Natural killer cell (primary cell): Measurements from ENCODE around the gene CAMTA1. TPM values are rescaled to one million over a fixed set of nuclear protein-coding genes. Genes with fewer than 3 reads are reported as not detected.

Experiments used
- ATAC-seq, 3 donors: fragments of 150-1000 bp in 2 of 3; fragments of 200-7000 bp in 1 of 3; cut with Tn5 transposase; 1 replicate in 1 of 3; 2 replicates in 2 of 3; pipeline ENCODE4 v1.10.0; 2021; ENCODE audit warnings: mild to moderate bottlenecking in 2 of 3, moderate library complexity in 2 of 3
- DNase-seq, 2 donors: peaks; one replicate each; pipeline versions ENCODE4 v3.0.0 to v3.0.0-alpha.2; 2013 to 2021; ENCODE audit warnings: mixed read lengths in 1 of 2
- H3K27ac ChIP-seq: one replicate; pipeline ENCODE4 v1.5.1; 2013; ENCODE audit warnings: mild to moderate bottlenecking, low read length
- H3K27me3 ChIP-seq: one replicate; pipeline ENCODE4 v1.6.1; 2013; ENCODE audit warnings: low read length; ENCODE audit not compliant: control insufficient read depth, insufficient read depth
- H3K36me3 ChIP-seq: one replicate; pipeline ENCODE4 v1.6.1; 2013; ENCODE audit warnings: low read length; ENCODE audit not compliant: control insufficient read depth, insufficient read depth
- H3K4me1 ChIP-seq: one replicate; pipeline ENCODE4 v1.6.1; 2013; ENCODE audit warnings: low read length; ENCODE audit not compliant: control insufficient read depth, insufficient read depth
- H3K4me3 ChIP-seq: one replicate; pipeline ENCODE4 v1.5.1; 2013; ENCODE audit warnings: low read length
- H3K9me3 ChIP-seq: one replicate; pipeline ENCODE4 v1.6.1; 2013; ENCODE audit warnings: low read length; ENCODE audit not compliant: control insufficient read depth, insufficient read depth
- H3K27ac Mint-ChIP-seq, 2 donors: one replicate each; pipeline ENCODE4 v1.8.0; 2022; ENCODE audit warnings: mild to moderate bottlenecking in 2 of 2, mixed read lengths in 2 of 2, moderate library complexity in 1 of 2
- H3K27me3 Mint-ChIP-seq, 2 donors: one replicate each; pipeline ENCODE4 v1.8.0; 2022; ENCODE audit warnings: low read depth in 2 of 2, mixed read lengths in 2 of 2
- H3K36me3 Mint-ChIP-seq: one replicate; pipeline ENCODE4 v1.8.0; 2022; ENCODE audit warnings: mixed read lengths
- H3K4me1 Mint-ChIP-seq, 2 donors: one replicate each; pipeline ENCODE4 v1.8.0; 2022; ENCODE audit warnings: mixed read lengths in 2 of 2
- H3K4me3 Mint-ChIP-seq: one replicate; pipeline ENCODE4 v1.8.0; 2022; ENCODE audit warnings: mild to moderate bottlenecking, moderate library complexity, mixed read lengths
- H3K9me3 Mint-ChIP-seq, 2 donors: one replicate each; pipeline ENCODE4 v1.8.0; 2022; ENCODE audit warnings: mixed read lengths in 2 of 2
- WGBS: methylation state at CpG from one replicate; pipeline ENCODE4 v1.1.7; 2013; ENCODE audit warnings: missing lambda C conversion rate; ENCODE audit not compliant: insufficient coverage; 5-methylcytosine and 5-hydroxymethylcytosine counted together
- intact Hi-C: fragments of 100-400 bp; cut with micrococcal nuclease; formaldehyde crosslinking; loops from one replicate; pipeline ENCODE4 v1.14.2; 2022
- total RNA-seq, 4 donors: library from RNA; stranded (reverse); fragments of 120-200 nt in 1 of 4; gene quantifications; one replicate each; pipeline versions ENCODE4 v1.2.3 to v1.2.4, GENCODE V29; 2013 to 2022
- TF ChIP-seq, protein P1 (sequence below): fragments of 200-600 bp; IDR thresholded peaks from one replicate; pipeline ENCODE4 v1.8.0; 2022; ENCODE audit warnings: antibody characterized with exemption

CAMTA1 gene
- total RNA-seq, 3 donors from 2014 or later (not counting 1 experiment from before 2014, with no cell fraction given) = 40.6 to 53.3 (median 44.9) TPM

DNA sequence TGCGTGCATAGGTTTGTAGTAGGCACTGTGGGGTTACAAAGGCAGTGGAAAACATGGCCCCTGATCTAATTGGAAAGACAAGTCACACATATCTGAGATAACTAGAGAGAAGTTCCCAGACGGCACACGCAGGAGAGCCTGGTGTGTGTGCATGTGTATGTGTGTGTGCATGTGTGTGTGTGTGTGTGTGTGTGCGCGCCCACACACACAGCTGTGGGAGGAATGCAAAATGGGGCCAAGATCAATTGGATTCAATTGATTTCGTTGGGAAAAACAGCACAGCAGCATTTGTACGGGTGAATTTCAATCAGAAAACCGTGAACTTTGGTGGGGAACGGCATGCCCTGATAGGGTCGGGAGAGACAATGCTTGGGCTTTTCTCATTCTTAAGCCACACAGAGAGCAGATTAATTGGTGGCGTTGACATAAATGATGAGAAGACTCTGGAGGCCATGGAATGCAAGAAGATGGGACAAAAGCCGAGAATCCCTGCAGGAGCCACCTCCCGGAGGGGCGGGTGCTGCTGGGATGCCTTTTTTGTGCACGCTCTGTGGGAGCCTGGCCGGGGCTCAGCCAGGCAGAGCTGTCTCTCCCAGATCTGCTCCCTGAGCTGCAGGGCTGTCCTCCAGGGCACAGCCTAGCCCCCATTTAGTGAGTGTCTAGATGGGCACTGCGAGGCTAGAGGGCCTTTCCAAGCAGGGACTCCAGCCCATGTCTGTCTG is 322.0 kb downstream of the CAMTA1 start:
- Mint-ChIP-seq H3K27ac (no peak overlapping the region), H3K4me1 (no peaks in the 10 kb centered on the region), H3K27me3 (no peaks in the 10 kb centered on the region), H3K4me3 (no peak overlapping the region), H3K36me3 (no peaks in the 10 kb centered on the region), H3K9me3 (no peaks in the 10 kb centered on the region)
- H3K4me3 ChIP-seq = no peak overlapping the region
- H3K4me1 ChIP-seq = no peaks in the 10 kb centered on the region
- ATAC-seq (no peak), DNase-seq (no peak)
- no peaks in the 10 kb centered on the region for H3K27me3 ChIP-seq
- no peaks in the 10 kb centered on the region for H3K36me3 ChIP-seq
- WGBS = 79% methylated on average over 17 of the region's 17 CpGs
- H3K9me3 ChIP-seq = no peaks in the 10 kb centered on the region
- intact Hi-C loops = no loop called here
- TF ChIP-seq, protein P1, sequence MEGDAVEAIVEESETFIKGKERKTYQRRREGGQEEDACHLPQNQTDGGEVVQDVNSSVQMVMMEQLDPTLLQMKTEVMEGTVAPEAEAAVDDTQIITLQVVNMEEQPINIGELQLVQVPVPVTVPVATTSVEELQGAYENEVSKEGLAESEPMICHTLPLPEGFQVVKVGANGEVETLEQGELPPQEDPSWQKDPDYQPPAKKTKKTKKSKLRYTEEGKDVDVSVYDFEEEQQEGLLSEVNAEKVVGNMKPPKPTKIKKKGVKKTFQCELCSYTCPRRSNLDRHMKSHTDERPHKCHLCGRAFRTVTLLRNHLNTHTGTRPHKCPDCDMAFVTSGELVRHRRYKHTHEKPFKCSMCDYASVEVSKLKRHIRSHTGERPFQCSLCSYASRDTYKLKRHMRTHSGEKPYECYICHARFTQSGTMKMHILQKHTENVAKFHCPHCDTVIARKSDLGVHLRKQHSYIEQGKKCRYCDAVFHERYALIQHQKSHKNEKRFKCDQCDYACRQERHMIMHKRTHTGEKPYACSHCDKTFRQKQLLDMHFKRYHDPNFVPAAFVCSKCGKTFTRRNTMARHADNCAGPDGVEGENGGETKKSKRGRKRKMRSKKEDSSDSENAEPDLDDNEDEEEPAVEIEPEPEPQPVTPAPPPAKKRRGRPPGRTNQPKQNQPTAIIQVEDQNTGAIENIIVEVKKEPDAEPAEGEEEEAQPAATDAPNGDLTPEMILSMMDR = no peak
- H3K27ac ChIP-seq = no peak overlapping the region

DNA sequence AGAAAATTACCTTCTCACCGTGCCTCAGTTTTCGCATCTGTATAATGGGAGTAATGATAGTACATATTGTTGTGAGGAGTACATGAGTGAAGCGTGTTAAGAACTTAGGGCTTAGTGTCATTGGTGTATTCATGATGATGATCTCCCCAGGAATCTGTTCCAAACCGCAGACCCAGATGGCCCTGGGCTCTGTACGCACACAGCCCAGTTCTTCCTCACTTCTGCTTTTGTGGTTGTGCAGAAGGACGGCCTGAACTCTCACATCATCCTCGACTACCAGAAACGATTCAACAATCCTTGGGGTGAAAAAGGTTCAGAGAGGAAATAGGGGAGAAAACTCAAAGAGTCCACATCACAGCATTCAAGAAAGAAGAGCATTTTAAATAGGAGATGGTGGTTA is 323.0 kb downstream of the CAMTA1 start:
- Histone ChIP-seq H3K36me3 (no peaks in the 10 kb centered on the region), H3K27me3 (no peaks in the 10 kb centered on the region), H3K27ac (no peak overlapping the region), H3K4me1 (no peaks in the 10 kb centered on the region), H3K9me3 (no peaks in the 10 kb centered on the region), H3K4me3 (no peak overlapping the region)
- ATAC-seq (no peak), DNase-seq (no peak)
- Mint-ChIP-seq H3K4me3 (no peak overlapping the region), H3K27me3 (peaks cover 0 to 1% of the 10 kb centered on the region in 2 donors), H3K4me1 (no peaks in the 10 kb centered on the region), H3K9me3 (no peaks in the 10 kb centered on the region), H3K27ac (no peak overlapping the region), H3K36me3 (no peaks in the 10 kb centered on the region)
- 51% methylated on average over 5 of the region's 8 CpGs for WGBS
- intact Hi-C loops = no loop called here
- TF ChIP-seq, protein P1 = no peak

DNA sequence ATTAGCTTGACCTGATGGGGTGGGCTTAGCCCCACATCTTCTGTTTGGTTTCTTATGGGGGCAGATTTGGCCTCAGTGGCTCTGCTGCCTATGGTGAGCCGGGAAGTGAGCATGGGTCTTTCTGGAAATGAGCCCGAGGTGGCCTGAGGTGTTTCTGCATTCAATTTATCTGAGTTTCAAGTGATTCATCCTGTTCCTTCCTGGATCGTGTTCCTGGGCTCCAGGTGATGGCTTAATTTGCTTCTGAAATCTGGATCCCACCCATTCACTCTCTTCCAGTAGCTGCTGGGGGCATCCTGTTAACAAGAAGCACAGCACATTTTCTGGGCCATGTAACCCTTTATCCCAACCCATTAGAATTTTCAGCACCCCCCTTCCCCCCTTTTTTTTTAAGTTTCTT is 324.6 kb downstream of the CAMTA1 start:
- ATAC-seq = no peak
- no peaks in the 10 kb centered on the region for H3K9me3 ChIP-seq
- no peaks in the 10 kb centered on the region for H3K36me3 ChIP-seq
- Mint-ChIP-seq H3K9me3 (no peaks in the 10 kb centered on the region), H3K4me3 (no peak overlapping the region), H3K36me3 (no peaks in the 10 kb centered on the region), H3K27ac (no peak overlapping the region), H3K4me1 (no peaks in the 10 kb centered on the region), H3K27me3 (peaks cover 0 to 2% of the 10 kb centered on the region in 2 donors)
- H3K27me3 ChIP-seq = no peaks in the 10 kb centered on the region
- H3K4me3 ChIP-seq = no peak overlapping the region
- no peaks in the 10 kb centered on the region for H3K4me1 ChIP-seq
- WGBS = 78% methylated on average over 3 of the region's 3 CpGs
- intact Hi-C loops = no loop called here
- no peak for DNase-seq
- TF ChIP-seq, protein P1 = no peak
- no peak overlapping the region for H3K27ac ChIP-seq

DNA sequence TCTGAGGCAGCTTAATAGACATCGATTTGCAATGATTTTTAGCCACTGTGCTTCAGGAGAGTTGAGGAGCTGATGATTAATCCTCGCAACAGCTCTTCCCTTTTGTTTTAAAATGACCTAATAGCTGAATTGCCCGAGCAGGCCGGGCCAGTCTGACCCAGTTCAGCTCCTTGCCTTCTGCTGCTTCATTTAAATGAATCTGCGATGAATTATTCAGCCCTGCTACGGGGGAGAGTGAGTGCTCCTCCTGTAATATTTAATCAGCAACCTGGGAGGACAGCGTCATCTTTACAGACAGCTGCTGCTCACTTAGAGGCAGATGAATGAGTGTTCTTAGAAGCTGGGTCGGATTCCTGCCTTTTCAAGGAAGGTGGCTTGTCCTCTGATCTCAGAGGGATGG is 325.1 kb downstream of the CAMTA1 start:
- no peak overlapping the region for H3K27ac ChIP-seq
- TF ChIP-seq, protein P1 = no peak
- intact Hi-C loops = no loop called here
- Mint-ChIP-seq H3K4me3 (no peak overlapping the region), H3K27me3 (peaks cover 0 to 2% of the 10 kb centered on the region in 2 donors), H3K36me3 (no peaks in the 10 kb centered on the region), H3K27ac (no peak overlapping the region), H3K9me3 (no peaks in the 10 kb centered on the region), H3K4me1 (no peaks in the 10 kb centered on the region)
- ATAC-seq (no peak), DNase-seq (no peak)
- no peaks in the 10 kb centered on the region for H3K36me3 ChIP-seq
- no peaks in the 10 kb centered on the region for H3K27me3 ChIP-seq
- no peaks in the 10 kb centered on the region for H3K4me1 ChIP-seq
- H3K9me3 ChIP-seq = no peaks in the 10 kb centered on the region
- 81% methylated on average over 8 of the region's 8 CpGs for WGBS
- no peak overlapping the region for H3K4me3 ChIP-seq
